Measurements from ENCODE around the gene ADK.

- TF ChIP-seq CTCF (IDR thresholded peaks at IDR 0.05) (no peak), POLR2A (IDR thresholded peaks at IDR 0.05) (no peak)
These were observed 138.2 kb downstream of the ADK start for GRCh38 chr10:74289188-74289587.

Data from thyroid gland (tissue), 4 donors.